ENCODE data around the gene L1CAM.

- TF ChIP-seq CTCF (IDR thresholded peaks at IDR 0.05) (no peak), POLR2AphosphoS5 (IDR thresholded peaks at IDR 0.05; ENCODE audit: low read depth, low read length) (no peak), REST (IDR thresholded peaks at IDR 0.05; ENCODE audit: insufficient read depth in 1 of 2, low read depth in 2 of 2, low read length in 1 of 2) (no peak), SIN3A (IDR thresholded peaks at IDR 0.05; ENCODE audit: borderline replicate concordance, insufficient read depth, low read depth, low read length) (no peak), TCF7L2 (IDR thresholded peaks at IDR 0.05; ENCODE audit: low read depth, low read length) (no peak)
Measured at GRCh38 chrX:153868576-153869472, 17.1 kb downstream of the L1CAM start.

All from Panc1 (cell line).